Ovary (tissue), 9 donors: ENCODE results near the gene CRYL1. TPM values are rescaled to one million over a fixed set of nuclear protein-coding genes. Genes with fewer than 3 reads are reported as not detected.

ENCODE experiments used
- DNase-seq, 5 donors: peaks; one replicate each; pipeline ENCODE4 v3.0.0-alpha.2; 2019 to 2020
- H3K27ac ChIP-seq, 2 donors: fragments of 200-600 bp; one replicate each; pipeline versions ENCODE4 v1.5.1 to v1.8.0; 2019 to 2022
- H3K27me3 ChIP-seq: fragments of 200-600 bp; one replicate; pipeline ENCODE4 v1.8.0; 2022
- H3K36me3 ChIP-seq: fragments of 200-600 bp; sonication (generic); one replicate; pipeline ENCODE4 v1.5.1; 2019
- H3K4me1 ChIP-seq: one replicate; pipeline ENCODE4 v1.8.1; 2013; ENCODE audit warnings: mild to moderate bottlenecking, moderate library complexity; ENCODE audit not compliant: insufficient read depth
- H3K4me3 ChIP-seq: fragments of 200-600 bp; sonication (generic); one replicate; pipeline ENCODE4 v1.5.1; 2017
- H3K9me3 ChIP-seq, 2 donors: fragments of 200-600 bp in 1 of 2; sonication (generic) in 1 of 2; one replicate each; pipeline versions ENCODE4 v1.5.1 to v1.8.1; 2013 to 2019; ENCODE audit warnings: mild to moderate bottlenecking in 1 of 2, moderate library complexity in 1 of 2
- CTCF ChIP-seq, 3 donors: fragments of 450-650 bp in 2 of 3; fragments of 200-600 bp in 1 of 3; IDR thresholded peaks; one replicate each; pipeline versions ENCODE4 v1.5.1 to v1.8.0; 2016 to 2022; ENCODE audit warnings: antibody characterized with exemption in 3 of 3, mild to moderate bottlenecking in 1 of 3
- EP300 ChIP-seq: sonication (generic); formaldehyde crosslinking; IDR thresholded peaks from one replicate; pipeline ENCODE4 v1.6.1; 2017; ENCODE audit warnings: antibody characterized with exemption
- POLR2A ChIP-seq: fragments of 450-650 bp; IDR thresholded peaks from one replicate; pipeline ENCODE4 v1.6.1; 2017; ENCODE audit warnings: antibody characterized with exemption, mild to moderate bottlenecking, moderate library complexity
- WGBS, 3 donors: extraction: QIAGEN DNeasy Blood & Tissue Kit in 1 of 3; methylation state at CpG; one replicate each; pipeline versions ENCODE4 v1.1.5 to v1.1.7; 2013 to 2017; 5-methylcytosine and 5-hydroxymethylcytosine counted together
- intact Hi-C, 4 donors: fragments of 100-400 bp; cut with DNase I; formaldehyde crosslinking; loops; one replicate each; pipeline versions ENCODE4 v1.11.0 to v1.15.1; 2022 to 2023
- polyA plus RNA-seq, 2 donors: library from polyadenylated mRNA; stranded (reverse); fragments of 200-250 nt in 1 of 2; fragments of 350-450 nt in 1 of 2; fragmentation: Illumina TruSeq in 1 of 2; extraction: RNeasy Lipid Tissue Mini Kit (QIAGEN cat#74804) in 1 of 2; gene quantifications; one replicate each; pipeline ENCODE4 v1.2.3, GENCODE V29; 2013 to 2014
- total RNA-seq, 7 donors: library from RNA; depleted of rRNA in 2 of 7; stranded (reverse); fragments of >200 nt in 2 of 7; fragmentation: NEBNext Ultra II Directional in 3 of 7; extraction: Animal tissue kit (Norgen Biotek cat#: 25700) in 3 of 7; gene quantifications; one replicate each; pipeline versions ENCODE4 v1.1.0 to v1.2.4, GENCODE V29; 2016 to 2023
- donor health status: DM: no; HTN: no; CAD: no; lungs with moderate emphysema.
- donor health status: DM: no; HTN: no; CAD: no.
- donor health status: Bipolar disorder and iron deficiency.
- donor health status: DM: yes; HTN: yes; CAD: no.
- donor health status: DM: no; HTN: no; CAD: no.
- donor health status: DM: yes; HTN: yes; CAD: no.

Gene CRYL1
- total and polyA plus RNA-seq, 9 donors, result 17.3 to 41.7 (median 25.8) TPM

GRCh38 chr13:20570517-20570916 is 44.9 kb upstream of the CRYL1 start:
- no peak for DNase-seq
- intact Hi-C loops, result no loop called here
- Histone ChIP-seq H3K36me3 (no peaks in the 10 kb centered on the region), H3K4me3 (no peak overlapping the region), H3K27ac (no peak overlapping the region), H3K4me1 (peaks cover 1% of the 10 kb centered on the region), H3K9me3 (no peaks in the 10 kb centered on the region), H3K27me3 (no peaks in the 10 kb centered on the region)
- TF ChIP-seq EP300 (no peak), CTCF (IDR thresholded peaks at IDR 0.05) (no peak), POLR2A (no peak)
- WGBS, 3 donors, result 83 to 98% (median 98%) methylated on average over 1 of the region's 1 CpG

GRCh38 chr13:20567881-20568528 is 42.3 kb upstream of the CRYL1 start:
- DNase-seq, result peak in 1 of 5 donors; percentile 28
- no peaks in the 10 kb centered on the region for H3K27me3 ChIP-seq
- H3K27ac ChIP-seq, result peak overlapping the region in 1 of 2 donors; percentile 80
- WGBS, 3 donors, result 8 to 10% (median 9%) methylated on average over 9 of the region's 9 CpGs
- H3K9me3 ChIP-seq, result no peaks in the 10 kb centered on the region
- peaks cover 1% of the 10 kb centered on the region for H3K4me1 ChIP-seq
- intact Hi-C loops, result no loop called here
- no peaks in the 10 kb centered on the region for H3K36me3 ChIP-seq
- TF ChIP-seq POLR2A, result no peak
- peak overlapping the region; percentile 82 for H3K4me3 ChIP-seq

- Histone ChIP-seq H3K4me1 (peaks cover 1% of the 10 kb centered on the region), H3K27ac (peak within 1 kb of the TSS; percentile 78 to 80), H3K36me3 (no peaks in the 10 kb centered on the region), H3K27me3 (no peaks in the 10 kb centered on the region), H3K9me3 (no peaks in the 10 kb centered on the region), H3K4me3 (peak within 1 kb of the TSS; percentile 82)
- WGBS, 3 donors, result 0% methylated on average over 64 to 74 of the region's 74 CpGs
- intact Hi-C loops, result no loop called here
- DNase-seq, result peak; percentile 85 to 92 (median 89)
- no peak for TF ChIP-seq POLR2A
- TF ChIP-seq CTCF (IDR thresholded peaks at IDR 0.05), result peak in 1 of 3 donors; percentile 26
Measured at GRCh38 chr13:20566898-20567874, 41.5 kb upstream of the CRYL1 start, which contains the start of gene IFT88. TSS of gene IFT88 (plus strand) at chr13:20567157. CDS start at chr13:20574386, 7,229 bp downstream.

- Histone ChIP-seq H3K4me3 (peak overlapping the region; percentile 82), H3K9me3 (no peaks in the 10 kb centered on the region), H3K27me3 (no peaks in the 10 kb centered on the region), H3K27ac (peak overlapping the region; percentile 78 to 80), H3K36me3 (no peaks in the 10 kb centered on the region), H3K4me1 (peaks cover 1% of the 10 kb centered on the region)
- peak in 1 of 5 donors; percentile 65 for DNase-seq
- TF ChIP-seq EP300, result no peak
- TF ChIP-seq CTCF (IDR thresholded peaks at IDR 0.05), result no peak
- no peak for TF ChIP-seq POLR2A
- intact Hi-C loops, result no loop called here
- WGBS, 3 donors, result 2 to 4% (median 3%) methylated on average over 21 of the region's 21 CpGs
Measured at GRCh38 chr13:20566468-20566897, 40.8 kb upstream of the CRYL1 start.
